ENCODE data around the gene PPIC. TPM values are rescaled to one million over a fixed set of nuclear protein-coding genes. Genes with fewer than 3 reads are reported as not detected.

Gene PPIC
- total RNA-seq (not detected), total RNA-seq (0 to 0.10 (median 0) reads per million in 172 experiments)
- not detected for polyA plus RNA-seq (2013, experiment 1 of 2)
- 0.97 TPM for polyA plus RNA-seq (2013, experiment 2 of 2)

DNA sequence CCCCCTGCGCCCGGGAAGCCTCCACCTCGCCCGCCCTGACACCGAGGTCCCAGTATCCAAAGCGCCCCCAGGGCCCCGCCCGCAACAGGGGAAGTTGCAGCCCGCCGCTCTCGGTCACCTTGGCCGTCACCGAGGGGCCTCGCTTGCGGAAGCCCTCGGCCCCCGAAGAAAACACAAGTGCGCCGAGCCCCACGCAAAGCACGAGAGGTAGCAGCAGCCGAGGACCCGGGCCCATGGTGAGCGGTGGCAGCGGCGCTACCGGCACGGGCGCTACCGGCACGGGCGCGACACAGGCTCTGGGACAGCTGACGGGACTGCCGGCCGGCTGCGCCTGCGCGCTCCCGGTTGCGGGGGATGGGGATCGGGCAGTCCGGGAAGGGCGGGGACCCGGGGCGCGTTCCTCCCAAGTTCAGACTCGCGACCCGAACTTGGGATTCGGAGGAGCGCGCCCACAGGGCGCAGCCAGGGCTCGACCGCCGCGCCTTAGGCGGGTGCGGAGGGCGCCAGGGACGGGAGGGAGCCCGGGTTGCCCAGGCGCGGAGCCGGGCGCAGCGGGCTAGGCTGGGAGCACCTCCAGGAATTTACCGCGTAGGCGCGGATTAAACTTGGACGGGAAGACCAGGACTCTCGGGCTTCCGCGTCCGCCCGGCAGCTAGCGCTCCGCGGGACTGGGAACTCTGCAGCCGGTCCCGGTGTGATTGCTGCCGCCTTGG, at the start of gene PPIC:
Gene PPIC (minus strand): TSS at position 335 of the 713 bp plus-strand sequence. CDS start 100 bp downstream, at position 235.
- no peak for DNase-seq
- ChIA-PET CTCF (no interaction called here), POLR2A (no interaction called here)
- H3K27me3 ChIP-seq (ENCODE audit: control insufficient read depth in 1 of 2, insufficient read depth in 2 of 2, low read length in 2 of 2) = peaks cover 30 to 63% of the 10 kb centered on the region in 2 experiments
- Mint-ChIP-seq H3K9me3 (no peaks in the 10 kb centered on the region), H3K4me1 (ENCODE audit: low read depth) (peaks cover 9% of the 10 kb centered on the region), H3K4me3 (peak within 1 kb of the TSS; percentile 25), H3K27ac (no peak within 1 kb of the TSS), H3K27me3 (peaks cover 78% of the 10 kb centered on the region), H3K36me3 (ENCODE audit: low read depth) (no peaks in the 10 kb centered on the region)
- no peak within 1 kb of the TSS for H3K27ac ChIP-seq (ENCODE audit: low read depth in 1 of 2, low read length in 2 of 2)
- peak within 1 kb of the TSS; percentile 14 for H3K4me3 ChIP-seq (ENCODE audit: low read length)
- H3K9me3 ChIP-seq (ENCODE audit: control insufficient read depth in 1 of 2, insufficient read depth in 1 of 2, low read length in 2 of 2) = no peaks in the 10 kb centered on the region
- intact Hi-C loops (cut with DNase I, micrococcal nuclease) = no loop called here
- no peaks in the 10 kb centered on the region for H3K36me3 ChIP-seq (ENCODE audit: insufficient read depth, low read length)
- peaks cover 19% of the 10 kb centered on the region for H3K4me1 ChIP-seq (ENCODE audit: insufficient read depth, low read length)
- no peak for ATAC-seq (ENCODE audit: poor library complexity)
- TF ChIP-seq, protein P1, sequence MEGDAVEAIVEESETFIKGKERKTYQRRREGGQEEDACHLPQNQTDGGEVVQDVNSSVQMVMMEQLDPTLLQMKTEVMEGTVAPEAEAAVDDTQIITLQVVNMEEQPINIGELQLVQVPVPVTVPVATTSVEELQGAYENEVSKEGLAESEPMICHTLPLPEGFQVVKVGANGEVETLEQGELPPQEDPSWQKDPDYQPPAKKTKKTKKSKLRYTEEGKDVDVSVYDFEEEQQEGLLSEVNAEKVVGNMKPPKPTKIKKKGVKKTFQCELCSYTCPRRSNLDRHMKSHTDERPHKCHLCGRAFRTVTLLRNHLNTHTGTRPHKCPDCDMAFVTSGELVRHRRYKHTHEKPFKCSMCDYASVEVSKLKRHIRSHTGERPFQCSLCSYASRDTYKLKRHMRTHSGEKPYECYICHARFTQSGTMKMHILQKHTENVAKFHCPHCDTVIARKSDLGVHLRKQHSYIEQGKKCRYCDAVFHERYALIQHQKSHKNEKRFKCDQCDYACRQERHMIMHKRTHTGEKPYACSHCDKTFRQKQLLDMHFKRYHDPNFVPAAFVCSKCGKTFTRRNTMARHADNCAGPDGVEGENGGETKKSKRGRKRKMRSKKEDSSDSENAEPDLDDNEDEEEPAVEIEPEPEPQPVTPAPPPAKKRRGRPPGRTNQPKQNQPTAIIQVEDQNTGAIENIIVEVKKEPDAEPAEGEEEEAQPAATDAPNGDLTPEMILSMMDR (IDR thresholded peaks at IDR 0.05) = no peak

DNA sequence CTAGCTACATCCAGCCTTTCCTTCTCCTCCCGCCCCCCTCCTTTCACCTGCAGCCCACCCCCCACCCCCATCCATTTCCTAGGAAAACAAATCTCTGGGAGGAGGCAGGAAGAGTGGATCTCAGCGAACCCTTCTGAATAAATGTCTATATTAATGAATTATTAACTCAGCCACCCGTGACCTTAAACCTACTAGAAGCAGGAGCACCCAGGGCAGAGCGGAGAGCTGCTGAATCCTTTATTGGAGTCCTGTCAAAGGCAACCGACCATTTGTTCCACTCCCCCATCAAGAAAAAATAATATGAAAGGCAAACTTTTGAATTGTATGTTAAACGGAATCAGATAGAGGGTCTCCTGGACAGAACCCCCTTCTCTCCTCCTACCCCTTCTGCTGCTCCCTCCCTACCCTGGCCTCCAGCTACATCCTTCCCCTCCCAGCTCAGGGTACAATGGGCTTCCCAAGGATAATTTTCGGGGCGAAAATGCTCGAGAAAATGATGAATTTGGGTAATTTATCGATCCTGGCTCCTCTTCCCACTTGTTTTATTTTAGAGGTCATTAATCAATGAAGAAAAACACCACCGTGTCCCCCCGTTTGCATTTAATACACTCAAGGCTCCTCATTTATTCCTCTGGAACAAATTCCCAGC, 49.2 kb upstream of the PPIC start:
- no peak for ATAC-seq (ENCODE audit: poor library complexity)
- Mint-ChIP-seq H3K36me3 (ENCODE audit: low read depth) (no peaks in the 10 kb centered on the region), H3K9me3 (no peaks in the 10 kb centered on the region), H3K4me1 (ENCODE audit: low read depth) (peaks cover 8% of the 10 kb centered on the region), H3K4me3 (no peak overlapping the region), H3K27ac (no peak overlapping the region), H3K27me3 (peaks cover 69% of the 10 kb centered on the region)
- CTCF ChIA-PET = no interaction called here
- POLR2A ChIA-PET = no interaction called here
- Histone ChIP-seq H3K27ac (ENCODE audit: low read depth in 1 of 2, low read length in 2 of 2) (no peak overlapping the region), H3K27me3 (ENCODE audit: control insufficient read depth in 1 of 2, insufficient read depth in 2 of 2, low read length in 2 of 2) (peaks cover 59 to 72% of the 10 kb centered on the region in 2 experiments), H3K4me1 (ENCODE audit: insufficient read depth, low read length) (peaks cover 8% of the 10 kb centered on the region), H3K36me3 (ENCODE audit: insufficient read depth, low read length) (no peaks in the 10 kb centered on the region), H3K4me3 (ENCODE audit: low read length) (no peak overlapping the region), H3K9me3 (ENCODE audit: control insufficient read depth in 1 of 2, insufficient read depth in 1 of 2, low read length in 2 of 2) (peaks cover 0 to 14% of the 10 kb centered on the region in 2 experiments)
- TF ChIP-seq, protein P1 (IDR thresholded peaks at IDR 0.05) = no peak
- intact Hi-C loops (cut with DNase I, micrococcal nuclease) = no loop called here
- DNase-seq = no peak

DNA sequence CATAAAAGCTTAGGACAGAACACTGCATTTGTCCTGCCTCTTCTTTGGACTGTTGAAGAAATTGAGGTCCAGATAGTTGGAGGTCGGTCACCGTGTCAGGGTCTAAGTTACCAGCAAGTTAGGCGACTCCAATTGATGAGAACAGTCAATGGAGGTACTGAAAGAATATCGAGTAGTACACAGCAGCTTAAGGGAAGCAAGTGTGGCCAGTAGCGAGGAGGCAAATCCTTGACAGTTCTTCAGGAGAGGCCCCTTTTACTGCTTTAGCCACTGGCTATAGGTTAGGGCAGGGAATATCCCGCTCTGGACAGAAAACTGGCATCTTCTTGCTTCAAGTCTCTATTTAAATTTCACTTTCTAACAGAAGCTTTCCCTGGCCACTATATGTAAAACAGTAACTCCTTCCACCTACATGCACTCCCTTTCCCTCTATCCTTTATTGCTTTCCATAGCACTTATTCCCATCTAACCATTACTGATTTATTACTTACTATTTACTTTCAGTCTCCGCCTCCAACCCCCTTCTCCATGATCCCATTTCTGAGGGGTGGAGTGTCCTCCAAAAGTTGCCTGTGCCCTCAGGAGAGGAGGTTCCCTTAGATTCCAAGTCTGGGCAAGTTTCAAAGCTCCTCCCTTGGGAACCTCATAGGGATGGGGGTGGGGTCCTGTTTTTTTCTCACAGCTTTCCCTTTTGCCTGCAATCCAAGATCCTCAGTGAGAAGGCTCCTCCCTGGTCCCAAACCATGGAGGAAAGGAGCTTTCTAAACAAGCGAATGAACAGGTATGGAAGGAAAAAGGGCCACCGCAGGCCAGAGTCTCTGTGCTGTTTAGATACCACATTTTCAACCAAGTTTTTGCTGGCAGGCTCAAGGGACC, 48.4 kb upstream of the PPIC start:
- H3K4me1 ChIP-seq (ENCODE audit: insufficient read depth, low read length) = peaks cover 8% of the 10 kb centered on the region
- no peaks in the 10 kb centered on the region for H3K36me3 ChIP-seq (ENCODE audit: insufficient read depth, low read length)
- Mint-ChIP-seq H3K4me1 (ENCODE audit: low read depth) (peaks cover 7% of the 10 kb centered on the region), H3K27ac (no peak overlapping the region), H3K36me3 (ENCODE audit: low read depth) (no peaks in the 10 kb centered on the region), H3K9me3 (no peaks in the 10 kb centered on the region), H3K27me3 (peaks cover 74% of the 10 kb centered on the region), H3K4me3 (no peak overlapping the region)
- intact Hi-C loops (cut with DNase I, micrococcal nuclease) = no loop called here
- TF ChIP-seq, protein P1 (IDR thresholded peaks at IDR 0.05) = no peak
- no peak overlapping the region for H3K4me3 ChIP-seq (ENCODE audit: low read length)
- ATAC-seq (ENCODE audit: poor library complexity) = no peak
- H3K27me3 ChIP-seq (ENCODE audit: control insufficient read depth in 1 of 2, insufficient read depth in 2 of 2, low read length in 2 of 2) = peaks cover 57 to 68% of the 10 kb centered on the region in 2 experiments
- DNase-seq = no peak
- ChIA-PET CTCF (no interaction called here), POLR2A (no interaction called here)
- peaks cover 0 to 14% of the 10 kb centered on the region in 2 experiments for H3K9me3 ChIP-seq (ENCODE audit: control insufficient read depth in 1 of 2, insufficient read depth in 1 of 2, low read length in 2 of 2)
- no peak overlapping the region for H3K27ac ChIP-seq (ENCODE audit: low read depth in 1 of 2, low read length in 2 of 2)

Measured in CD4-positive, alpha-beta T cell (primary cell).